ENCODE data around the gene FLYWCH1. TPM values are rescaled to one million over a fixed set of nuclear protein-coding genes. Genes with fewer than 3 reads are reported as not detected.
"Not testable (repeated sequence)": the region's sequence is repeated elsewhere in the genome, so short reads cannot be mapped to it uniquely, and the experiment has no call there.

FLYWCH1 gene
- total RNA-seq, 4 donors from 2014 or later: 41.7 to 49.7 (median 44.0) TPM

GRCh38 chr16:2924901-2925755 lies 13.4 kb downstream of the FLYWCH1 start:
- H3K27ac ChIP-seq: no peak overlapping the region

DNA sequence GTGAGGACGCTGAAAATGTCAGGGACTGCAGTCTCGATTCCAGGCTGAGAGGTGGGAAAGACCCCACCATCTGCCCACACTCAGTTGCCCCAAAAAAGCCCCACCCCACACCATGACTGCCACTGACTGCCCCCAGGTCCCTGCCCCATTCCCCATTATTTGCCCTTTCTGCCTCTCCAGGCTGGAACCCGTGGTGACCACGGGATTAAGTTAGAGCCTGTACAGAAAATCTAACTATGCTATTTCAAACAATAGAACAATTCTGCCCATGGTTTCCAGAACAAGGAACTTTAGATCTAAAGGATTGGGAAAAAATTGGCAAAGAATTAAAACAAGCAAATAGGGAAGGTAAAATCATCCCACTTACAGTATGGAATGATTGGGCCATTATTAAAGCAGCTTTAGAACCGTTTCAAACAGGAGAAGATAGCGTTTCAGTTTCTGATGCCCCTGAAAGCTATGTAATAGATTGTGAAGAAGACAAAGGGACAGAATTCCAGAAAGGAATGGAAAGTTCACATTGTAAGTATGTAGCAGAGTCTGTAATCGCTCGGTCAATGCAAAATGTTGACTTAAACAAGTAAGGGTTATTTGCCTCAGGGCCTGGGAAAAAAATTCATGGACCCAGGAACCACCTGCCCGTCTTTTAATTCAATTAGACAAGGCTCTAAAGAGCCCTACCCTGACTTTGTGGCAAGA lies 14.4 kb downstream of the FLYWCH1 start:
- Histone ChIP-seq H3K27me3 (no peaks in the 10 kb centered on the region), H3K9me3 (no peaks in the 10 kb centered on the region), H3K36me3 (peaks cover 0 to 12% of the 10 kb centered on the region in 2 donors), H3K4me1 (peaks cover 0 to 5% of the 10 kb centered on the region in 2 donors), H3K27ac (no peak overlapping the region), H3K4me3 (no peak overlapping the region)
- intact Hi-C loops (cut with DNase I; ENCODE audit: low total_unique reads): loop anchor here (2.0 kb wide), 2 partner anchors 21 to 53 kb away; no protein-coding TSS in a partner anchor
- in situ Hi-C loops (cut with MboI; ENCODE audit: low sequenced_read_pairs in 4 of 4): loop anchor here in 1 of 4 donors (10.0 kb wide), 1 partner anchor 51 kb away; no protein-coding TSS in a partner anchor
- no peak for ATAC-seq
- TF ChIP-seq POLR2A (IDR thresholded peaks at IDR 0.05): no peak
- no peak for TF ChIP-seq CTCF (IDR thresholded peaks at IDR 0.05 in 4 of 5, conservative IDR thresholded peaks at IDR 0.05 in 1 of 5)
- no peak for DNase-seq

More at GRCh38 chr16:2924901-2925755, 13.4 kb downstream of the FLYWCH1 start:
- no peaks in the 10 kb centered on the region for H3K27me3 ChIP-seq
- H3K4me1 ChIP-seq: peaks cover 0 to 5% of the 10 kb centered on the region in 2 donors
- H3K4me3 ChIP-seq: no peak overlapping the region
- TF ChIP-seq CTCF (IDR thresholded peaks at IDR 0.05 in 4 of 5, conservative IDR thresholded peaks at IDR 0.05 in 1 of 5) (no peak), POLR2A (IDR thresholded peaks at IDR 0.05) (no peak)
- peaks cover 0 to 6% of the 10 kb centered on the region in 2 donors for H3K36me3 ChIP-seq
- intact Hi-C loops (cut with DNase I; ENCODE audit: low total_unique reads): no loop called here
- DNase-seq (no peak), ATAC-seq (no peak)
- in situ Hi-C loops (cut with MboI; ENCODE audit: low sequenced_read_pairs in 4 of 4): loop anchor here in 3 of 4 donors (5.0 to 10.0 kb wide), 2 partner anchors 50 to 53 kb away; no protein-coding TSS in a partner anchor
- no peaks in the 10 kb centered on the region for H3K9me3 ChIP-seq

DNA sequence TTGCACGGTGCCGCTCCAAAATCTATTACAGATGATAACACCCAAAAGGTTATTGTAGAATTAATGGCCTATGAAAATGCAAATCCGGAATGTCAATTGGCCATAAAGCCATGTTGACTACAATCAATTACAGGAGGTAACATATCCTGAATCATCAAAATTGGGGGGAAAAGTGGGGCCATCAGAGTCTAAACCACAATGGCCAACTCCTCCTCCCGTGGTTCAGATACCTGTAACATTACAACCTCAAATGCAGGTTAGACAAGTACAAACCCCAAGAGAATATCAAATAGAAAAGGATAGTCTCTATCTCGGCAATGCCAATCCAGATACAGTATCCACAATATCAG lies 14.9 kb downstream of the FLYWCH1 start:
- H3K9me3 ChIP-seq: no peaks in the 10 kb centered on the region
- peaks cover 0 to 5% of the 10 kb centered on the region in 2 donors for H3K4me1 ChIP-seq
- no peak overlapping the region for H3K27ac ChIP-seq
- ATAC-seq: peak in 1 of 2 donors; percentile 22
- in situ Hi-C loops (cut with MboI; ENCODE audit: low sequenced_read_pairs in 4 of 4): loop anchor here in 1 of 4 donors (10.0 kb wide), 1 partner anchor 52 kb away; no protein-coding TSS in a partner anchor
- no peaks in the 10 kb centered on the region for H3K27me3 ChIP-seq
- intact Hi-C loops (cut with DNase I; ENCODE audit: low total_unique reads): loop anchor here (2.0 kb wide), 2 partner anchors 22 to 54 kb away; no protein-coding TSS in a partner anchor
- DNase-seq: no peak
- peak overlapping the region in 3 of 4 donors; percentile 5 to 34 (median 14) for H3K4me3 ChIP-seq
- TF ChIP-seq CTCF (IDR thresholded peaks at IDR 0.05 in 4 of 5, conservative IDR thresholded peaks at IDR 0.05 in 1 of 5) (no peak), POLR2A (IDR thresholded peaks at IDR 0.05) (no peak)
- peaks cover 0 to 12% of the 10 kb centered on the region in 2 donors for H3K36me3 ChIP-seq

- Histone ChIP-seq H3K27me3 (no peaks in the 10 kb centered on the region), H3K9me3 (no peaks in the 10 kb centered on the region), H3K4me1 (peaks cover 0 to 5% of the 10 kb centered on the region in 2 donors), H3K4me3 (peak overlapping the region in 3 of 4 donors; percentile 5 to 34 (median 14)), H3K27ac (no peak overlapping the region), H3K36me3 (peaks cover 0 to 12% of the 10 kb centered on the region in 2 donors)
- peak; percentile 85 to 92 for ATAC-seq
- intact Hi-C loops (cut with DNase I; ENCODE audit: low total_unique reads) (loop anchor here (2.0 kb wide), 2 partner anchors 22 to 54 kb away; no protein-coding TSS in a partner anchor), in situ Hi-C loops (cut with MboI; ENCODE audit: low sequenced_read_pairs in 4 of 4) (loop anchor here in 1 of 4 donors (10.0 kb wide), 1 partner anchor 52 kb away; no protein-coding TSS in a partner anchor)
- TF ChIP-seq POLR2A (IDR thresholded peaks at IDR 0.05) (no peak), CTCF (IDR thresholded peaks at IDR 0.05 in 4 of 5, conservative IDR thresholded peaks at IDR 0.05 in 1 of 5) (peak; percentile 91 to 97 (median 95))
- peak; percentile 58 to 81 for DNase-seq
Observed at GRCh38 chr16:2927010-2927646, 15.4 kb downstream of the FLYWCH1 start.

GRCh38 chr16:2928151-2928550 lies 16.4 kb downstream of the FLYWCH1 start:
- H3K9me3 ChIP-seq; H3K27ac ChIP-seq; H3K27me3 ChIP-seq; H3K4me1 ChIP-seq; ATAC-seq; H3K4me3 ChIP-seq; intact Hi-C loops (cut with DNase I; ENCODE audit: low total_unique reads); DNase-seq: not testable (repeated sequence)
- in situ Hi-C loops (cut with MboI; ENCODE audit: low sequenced_read_pairs in 4 of 4): loop anchor here in 1 of 4 donors (10.0 kb wide), 1 partner anchor 53 kb away; no protein-coding TSS in a partner anchor
- H3K36me3 ChIP-seq: peaks cover 0 to 13% of the 10 kb centered on the region in 2 donors
